ENCODE measurements around the gene HNRNPA0. TPM values are rescaled to one million over a fixed set of nuclear protein-coding genes. Genes with fewer than 3 reads are reported as not detected.

The HNRNPA0 gene
- total RNA-seq, 1 experiment from 2014 or later = 33.3 TPM

- in situ Hi-C loops (cut with HindIII; ENCODE audit: low pct_unique_long_range_greater_than_20kb, low sequenced_read_pairs) (no loop called here), intact Hi-C loops (cut with micrococcal nuclease; ENCODE audit: unreplicated experiment) (no loop called here)
- H3K36me3 ChIP-seq (ENCODE audit: control insufficient read depth, insufficient read depth, low read length) = no peaks in the 10 kb centered on the region
- no peak for ATAC-seq
- BruUV-seq (replicated peaks) = no TSS peak
- no peak overlapping the region for H3K27ac ChIP-seq (ENCODE audit: low read length)
- H3K9me3 ChIP-seq (ENCODE audit: control insufficient read depth, insufficient read depth, low read depth, low read length) = no peaks in the 10 kb centered on the region
- no peak for DNase-seq (ENCODE audit: low read depth, low spot score)
- H3K4me1 ChIP-seq (ENCODE audit: control insufficient read depth, insufficient read depth, low read length) = no peaks in the 10 kb centered on the region
- ChIA-PET CTCF (no interaction called here), POLR2A (interaction anchor here (0.7 kb wide), 1 partner anchor 21 kb away, joined by 4 read pairs; no protein-coding TSS in a partner anchor)
- no peak overlapping the region for H3K4me3 ChIP-seq (ENCODE audit: low read depth in 2 of 2, low read length in 2 of 2)
- TF ChIP-seq REST (IDR thresholded peaks at IDR 0.05; ENCODE audit: insufficient read depth in 1 of 2, low read depth in 2 of 2, low read length in 1 of 2) (no peak), SIN3A (IDR thresholded peaks at IDR 0.05; ENCODE audit: borderline replicate concordance, insufficient read depth, low read depth, low read length) (no peak), CTCF (IDR thresholded peaks at IDR 0.05) (no peak), TCF7L2 (IDR thresholded peaks at IDR 0.05; ENCODE audit: low read depth, low read length) (no peak), POLR2AphosphoS5 (IDR thresholded peaks at IDR 0.05; ENCODE audit: low read depth, low read length) (no peak)
- no peaks in the 10 kb centered on the region; the same call in 1 of the 2 replicates for H3K27me3 ChIP-seq (ENCODE audit: control insufficient read depth, insufficient read depth, low read length)
Observed at GRCh38 chr5:137703565-137703964, 50.6 kb downstream of the HNRNPA0 start.

- Histone ChIP-seq H3K9me3 (ENCODE audit: control insufficient read depth, insufficient read depth, low read depth, low read length) (no peaks in the 10 kb centered on the region), H3K36me3 (ENCODE audit: control insufficient read depth, insufficient read depth, low read length) (no peaks in the 10 kb centered on the region), H3K4me3 (ENCODE audit: low read depth in 2 of 2, low read length in 2 of 2) (no peak overlapping the region), H3K27ac (ENCODE audit: low read length) (no peak overlapping the region), H3K4me1 (ENCODE audit: control insufficient read depth, insufficient read depth, low read length) (no peaks in the 10 kb centered on the region), H3K27me3 (ENCODE audit: control insufficient read depth, insufficient read depth, low read length) (no peaks in the 10 kb centered on the region; the same call in 1 of the 2 replicates)
- DNase-seq (ENCODE audit: low read depth, low spot score) (no peak), ATAC-seq (no peak)
- in situ Hi-C loops (cut with HindIII; ENCODE audit: low pct_unique_long_range_greater_than_20kb, low sequenced_read_pairs) (no loop called here), intact Hi-C loops (cut with micrococcal nuclease; ENCODE audit: unreplicated experiment) (no loop called here)
- ChIA-PET CTCF (no interaction called here), POLR2A (no interaction called here)
- BruUV-seq (replicated peaks) = no TSS peak
- no peak for TF ChIP-seq CTCF (IDR thresholded peaks at IDR 0.05)
- TF ChIP-seq POLR2AphosphoS5 (IDR thresholded peaks at IDR 0.05; ENCODE audit: low read depth, low read length) = no peak
- TF ChIP-seq SIN3A (IDR thresholded peaks at IDR 0.05; ENCODE audit: borderline replicate concordance, insufficient read depth, low read depth, low read length) = no peak
- no peak for TF ChIP-seq TCF7L2 (IDR thresholded peaks at IDR 0.05; ENCODE audit: low read depth, low read length)
- TF ChIP-seq REST (IDR thresholded peaks at IDR 0.05; ENCODE audit: insufficient read depth in 1 of 2, low read depth in 2 of 2, low read length in 1 of 2) = no peak
Observed at GRCh38 chr5:137700282-137700680, 53.9 kb downstream of the HNRNPA0 start.

Measured in Panc1 (cell line).